Fibroblast of peridontal ligament (primary cell): ENCODE data around the gene PARP8.
"Not testable (repeated sequence)": the region's sequence is repeated elsewhere in the genome, so short reads cannot be mapped to it uniquely, and the experiment has no call there.

ENCODE experiments used
- DNase-seq: peaks from one replicate; pipeline ENCODE4 v3.0.0-alpha.2; 2010; ENCODE audit errors: extremely low read depth

Gene PARP8

DNA sequence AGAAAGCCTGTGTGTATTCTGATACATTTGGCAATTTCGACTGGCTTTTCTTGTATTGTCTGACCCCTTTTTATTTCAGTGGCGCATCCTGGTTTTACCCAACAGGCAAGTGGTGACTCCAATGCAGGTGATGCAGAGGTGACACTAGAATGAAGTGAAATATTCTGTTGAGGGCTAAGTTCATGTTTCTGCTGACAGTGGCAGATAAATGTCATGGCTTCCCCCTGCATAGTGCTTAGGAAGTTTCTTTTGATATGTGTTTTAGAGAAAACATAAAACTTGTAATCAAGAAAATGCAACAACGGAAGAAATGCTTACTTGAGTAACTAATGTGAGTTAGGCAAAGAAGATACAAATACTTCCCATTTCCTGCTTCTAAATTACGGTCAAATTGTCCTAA is 13.1 kb downstream of the PARP8 start:
- DNase-seq, result not testable (repeated sequence)

- no peak for DNase-seq
Measured at GRCh38 chr5:50684721-50685120, 18.3 kb downstream of the PARP8 start.

GRCh38 chr5:50687548-50687947 is 21.1 kb downstream of the PARP8 start:
- DNase-seq, result no peak

DNA sequence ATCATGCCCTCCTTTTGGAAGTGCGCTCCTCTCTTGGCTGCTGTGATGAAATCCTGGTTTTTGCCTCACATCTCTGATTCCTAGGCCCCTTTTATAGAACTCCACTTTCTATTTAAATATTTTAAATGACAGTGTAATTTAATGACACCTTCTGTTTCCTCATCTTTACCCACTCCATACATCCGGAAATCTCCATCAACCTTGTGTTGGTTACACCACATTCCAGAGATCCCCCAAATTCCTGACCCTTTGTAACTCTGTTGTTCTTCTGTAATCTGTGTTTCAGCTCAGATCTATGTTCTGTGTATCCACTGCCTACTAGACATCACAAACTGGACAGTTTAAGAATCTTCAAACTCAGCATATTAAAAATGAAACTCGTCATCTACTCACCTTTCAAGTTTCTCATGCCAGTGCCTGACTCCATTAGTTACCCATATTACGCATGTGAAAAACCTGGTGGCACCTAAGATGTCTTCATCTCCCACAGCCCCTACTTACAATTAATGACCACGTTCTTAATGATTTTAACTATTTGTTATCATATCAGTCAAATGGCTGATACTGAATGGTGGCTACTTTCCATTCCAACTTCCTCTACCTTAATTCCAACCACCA is 25.1 kb downstream of the PARP8 start:
- no peak for DNase-seq

DNA sequence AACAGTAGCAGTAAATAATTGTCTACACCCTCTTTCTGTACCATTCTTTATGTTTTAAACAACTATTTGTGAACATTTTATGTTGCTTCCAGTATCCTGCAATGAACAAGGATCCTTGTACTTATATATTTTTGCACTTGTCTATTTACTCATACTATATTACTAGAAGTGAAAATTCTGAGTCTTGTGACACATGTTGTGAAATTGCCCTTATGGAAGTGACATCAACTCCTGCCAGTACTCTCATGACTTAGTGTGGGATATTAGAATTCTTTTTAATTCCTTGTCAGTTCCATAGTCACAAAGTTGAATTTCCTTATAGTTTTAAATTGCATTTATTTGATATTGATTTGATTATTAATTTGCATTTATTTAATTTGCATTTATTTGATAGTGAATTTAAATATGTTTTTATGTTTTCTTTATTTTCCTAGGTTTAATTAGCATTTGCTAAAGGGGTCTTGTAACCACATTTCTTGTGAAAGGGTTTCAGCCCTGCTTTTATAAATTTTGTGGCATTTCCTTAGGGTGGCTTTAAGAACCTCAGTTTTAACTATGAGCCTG is 27.7 kb downstream of the PARP8 start:
- DNase-seq, result no peak

DNA sequence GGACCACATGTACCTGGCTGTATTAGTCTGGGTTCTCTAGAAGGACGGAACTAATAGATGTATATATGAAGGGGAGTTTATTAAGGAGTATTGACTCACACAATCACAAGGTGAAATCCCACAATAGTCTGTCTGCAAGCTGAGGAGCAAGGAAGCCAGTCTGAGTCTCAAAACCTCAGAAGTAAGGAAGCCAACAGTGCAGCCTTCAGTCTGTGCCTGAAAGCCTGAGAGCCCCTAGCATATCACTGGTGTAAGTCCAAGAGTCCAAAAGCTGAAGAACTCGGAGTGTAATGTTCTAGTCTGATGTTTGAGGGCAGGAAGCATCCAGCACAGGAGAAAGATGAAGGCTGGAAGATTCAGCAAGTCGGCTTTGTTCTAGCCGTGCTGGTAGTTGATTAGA is 28.2 kb downstream of the PARP8 start:
- DNase-seq, result not testable (repeated sequence)

GRCh38 chr5:50697739-50698138 is 31.3 kb downstream of the PARP8 start:
- DNase-seq, result no peak

- DNase-seq, result no peak
Measured at GRCh38 chr5:50699737-50700136, 33.3 kb downstream of the PARP8 start.

DNA sequence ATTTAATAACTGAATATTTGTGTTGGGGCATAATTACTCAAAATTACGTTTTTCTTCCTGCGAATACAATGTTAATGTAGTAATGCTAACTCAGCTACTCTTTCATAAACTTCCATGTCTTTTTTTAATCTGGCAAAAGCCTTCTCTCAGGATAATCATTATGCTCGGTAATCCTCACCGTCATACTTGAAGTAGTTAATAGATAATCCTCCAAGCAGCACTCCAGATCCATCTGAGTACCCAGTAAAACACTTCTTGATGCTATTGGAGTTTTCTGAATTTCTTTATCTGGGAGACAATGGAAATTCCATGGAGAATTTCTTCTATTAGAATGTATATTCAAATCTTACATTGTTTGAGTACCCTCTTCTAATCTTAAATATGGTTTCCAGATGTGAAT is 34.3 kb downstream of the PARP8 start:
- DNase-seq, result no peak

- DNase-seq, result no peak
Measured at GRCh38 chr5:50702615-50703366, 36.4 kb downstream of the PARP8 start.

GRCh38 chr5:50703367-50703666 is 36.9 kb downstream of the PARP8 start:
- DNase-seq, result no peak

DNA sequence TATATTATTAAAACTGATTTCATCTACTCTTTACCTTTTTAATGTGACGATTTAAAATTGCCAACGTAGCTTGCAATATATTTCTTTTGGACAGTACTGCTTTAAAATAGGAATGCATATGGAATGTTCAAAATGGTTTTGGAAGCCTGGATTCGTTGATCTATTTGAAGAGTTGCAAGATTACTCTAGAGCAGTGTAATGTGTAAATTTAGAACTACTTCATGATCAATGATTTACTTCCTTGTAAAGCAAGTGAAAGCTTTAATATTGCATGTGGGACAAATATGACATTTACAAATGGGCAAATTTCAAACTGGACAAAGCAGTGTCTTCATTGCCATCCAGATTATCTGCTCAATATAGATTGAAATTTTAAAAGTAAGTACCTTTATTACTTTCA is 38.3 kb downstream of the PARP8 start:
- no peak for DNase-seq

- peak; percentile 52 for DNase-seq
Measured at GRCh38 chr5:50709471-50709870, 43.0 kb downstream of the PARP8 start.

GRCh38 chr5:50710838-50711237 is 44.4 kb downstream of the PARP8 start:
- no peak for DNase-seq

DNA sequence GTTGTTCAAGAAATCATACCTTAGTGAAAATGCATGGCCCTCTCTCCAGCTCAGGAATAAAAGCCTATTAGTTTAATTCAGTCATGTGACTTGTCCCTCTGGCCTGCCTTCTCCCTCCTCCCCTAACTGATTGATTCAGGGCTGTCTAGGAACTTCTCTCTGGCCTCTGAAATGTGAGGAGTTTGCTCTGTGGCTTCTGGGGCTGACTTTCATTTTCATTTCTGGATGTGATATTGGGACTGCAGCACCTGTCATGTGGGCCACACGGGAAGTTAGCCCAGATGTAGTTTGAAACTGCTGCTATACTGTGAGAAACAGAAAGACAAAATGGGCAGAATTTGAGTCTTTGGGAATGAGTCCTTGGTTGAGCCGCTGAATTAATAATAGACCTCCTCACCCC is 44.8 kb downstream of the PARP8 start:
- DNase-seq, result peak; percentile 42

DNA sequence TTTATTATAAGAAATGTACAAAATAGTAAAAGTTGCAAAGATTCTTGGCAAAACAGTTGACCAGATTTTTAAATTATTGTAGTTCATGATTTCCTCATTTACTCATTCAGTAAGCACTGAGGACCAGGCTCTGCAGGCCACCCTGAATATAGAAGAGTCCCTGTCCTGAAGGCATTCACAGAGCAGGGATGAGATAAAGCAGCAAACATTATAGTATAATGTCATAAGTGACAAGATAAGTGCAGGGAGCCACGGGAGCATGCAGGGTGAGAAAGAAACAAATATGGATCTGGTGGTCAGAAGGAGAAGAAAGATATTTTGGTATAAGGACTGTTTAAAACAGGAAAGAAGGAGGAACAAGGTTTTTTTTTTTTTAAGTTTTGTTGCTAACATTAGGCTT is 46.0 kb downstream of the PARP8 start:
- no peak for DNase-seq

GRCh38 chr5:50715001-50715400 is 48.6 kb downstream of the PARP8 start:
- no peak for DNase-seq

DNA sequence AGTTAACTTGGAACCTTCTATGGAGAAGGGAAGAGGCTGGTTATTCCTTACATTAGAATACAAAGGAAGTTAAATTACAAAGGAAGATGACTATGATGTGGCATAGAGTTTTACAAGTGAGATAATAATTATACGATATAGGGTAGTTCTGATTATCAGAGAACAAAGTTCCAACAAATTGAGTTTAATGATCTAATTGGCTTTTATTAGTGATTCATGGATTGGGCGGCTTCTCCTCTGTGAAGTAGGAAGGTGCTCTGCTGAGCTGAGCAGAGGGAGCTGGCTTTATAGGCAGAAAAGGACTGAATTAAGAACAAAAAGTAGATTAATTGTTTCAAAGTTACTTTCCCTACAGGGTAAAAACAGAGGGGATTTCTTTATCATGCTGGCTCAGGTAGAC is 49.7 kb downstream of the PARP8 start:
- DNase-seq, result no peak

DNA sequence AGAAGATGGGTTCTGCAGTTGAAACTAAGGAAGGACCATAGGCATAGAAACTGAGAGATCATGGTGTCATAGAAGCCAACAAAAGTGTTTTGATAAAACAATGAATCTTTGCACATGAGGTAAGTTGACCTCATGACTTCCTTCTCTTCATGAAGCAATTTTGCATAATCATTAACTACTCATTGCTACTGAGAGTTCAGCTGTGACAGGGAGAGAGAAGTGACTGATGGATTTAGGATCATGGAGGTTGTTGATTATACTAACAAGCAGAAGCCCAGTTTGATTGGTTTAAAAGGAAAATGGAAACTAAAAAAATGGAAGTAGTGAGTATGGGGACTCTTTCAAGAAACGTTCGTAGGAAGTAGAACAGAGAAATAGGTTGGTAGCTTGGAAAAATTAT is 51.2 kb downstream of the PARP8 start:
- no peak for DNase-seq

DNA sequence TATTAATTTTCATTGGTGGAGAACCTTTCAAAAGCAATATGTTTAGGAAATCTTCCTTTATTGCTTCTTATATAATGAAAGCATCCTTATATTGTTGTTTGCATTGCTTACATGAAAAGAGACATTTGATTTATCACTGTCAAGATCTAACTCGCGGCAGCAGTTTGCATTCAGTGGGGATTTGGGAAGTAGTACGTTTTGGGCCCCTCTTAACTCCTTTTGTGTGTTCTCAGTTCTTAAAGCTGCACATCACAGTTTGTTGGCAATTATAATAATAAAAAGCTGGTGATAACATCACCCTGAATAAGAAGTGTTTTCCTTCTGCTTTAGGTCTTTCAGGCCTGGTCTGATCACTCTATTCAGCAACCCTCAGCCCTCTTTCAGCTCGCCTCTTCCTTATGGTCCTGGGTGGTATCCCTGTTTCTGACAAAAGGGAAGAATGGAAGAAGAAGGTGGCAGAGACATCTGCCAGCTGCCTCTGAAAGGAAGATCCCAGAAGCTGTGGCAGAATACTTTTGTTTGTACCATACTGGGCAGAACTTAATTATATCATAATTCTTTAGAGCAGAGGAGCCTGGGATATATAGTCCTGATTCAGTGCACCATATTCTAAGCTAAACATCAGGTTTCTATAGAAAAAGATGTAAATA is 53.7 kb downstream of the PARP8 start:
- DNase-seq, result no peak

DNA sequence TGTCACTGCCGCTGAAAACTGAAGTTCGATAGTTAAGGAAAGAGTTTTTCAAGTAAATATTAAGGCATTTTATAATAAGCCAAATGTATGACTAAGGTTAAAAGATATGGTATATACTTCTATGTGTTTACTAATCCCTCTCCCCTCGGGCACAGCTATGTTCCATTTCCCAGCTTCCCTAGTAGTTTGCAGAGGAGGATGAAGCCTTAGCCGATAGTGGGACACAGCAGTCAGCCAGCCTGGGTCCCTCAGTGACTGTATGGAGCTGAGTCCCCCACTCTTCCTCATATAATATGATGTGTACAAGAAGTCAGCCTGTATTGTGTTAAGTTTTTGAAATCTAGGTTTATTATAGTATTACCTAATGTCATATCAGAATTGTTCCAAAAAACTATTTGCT is 55.8 kb downstream of the PARP8 start:
- no peak for DNase-seq

GRCh38 chr5:50724262-50724661 is 57.8 kb downstream of the PARP8 start:
- no peak for DNase-seq
